GM23338 (cell line): ENCODE measurements around the gene TMEM207. TPM values are rescaled to one million over a fixed set of nuclear protein-coding genes. Genes with fewer than 3 reads are reported as not detected.

ENCODE experiments used
- ATAC-seq: fragments of 200-7000 bp; cut with Tn5 transposase; 3 replicates; pipeline ENCODE4 v1.9.1; 2020
- DNase-seq: peaks from one replicate; pipeline ENCODE4 v3.0.0-alpha.2; 2015; ENCODE audit warnings: low spot score
- H2AFZ ChIP-seq: fragments of 200-600 bp; sonication (generic); 2 replicates; pipeline ENCODE4 v1.8.0; 2016; ENCODE audit warnings: antibody characterized with exemption, mild to moderate bottlenecking, moderate library complexity
- H3F3A ChIP-seq: fragments of 200-600 bp; sonication (generic); replicated peaks from 2 replicates; pipeline ENCODE4 v1.8.0; 2017; ENCODE audit warnings: antibody characterized with exemption, mixed run types, low read depth
- H3K27ac ChIP-seq: fragments of 200-600 bp; sonication (generic); 2 replicates; pipeline ENCODE4 v1.6.1; 2016; ENCODE audit warnings: low read depth
- H3K27me3 ChIP-seq: fragments of 200-600 bp; sonication (generic); 2 replicates; pipeline ENCODE4 v1.8.0; 2016; ENCODE audit warnings: mild to moderate bottlenecking, mixed run types, moderate library complexity; ENCODE audit not compliant: insufficient read depth
- H3K36me3 ChIP-seq: fragments of 200-600 bp; sonication (generic); 2 replicates; pipeline ENCODE4 v1.8.0; 2016; ENCODE audit warnings: mild to moderate bottlenecking; ENCODE audit not compliant: insufficient read depth
- H3K4me1 ChIP-seq: fragments of 200-600 bp; sonication (generic); 2 replicates; pipeline ENCODE4 v1.8.0; 2016; ENCODE audit warnings: mild to moderate bottlenecking, moderate library complexity; ENCODE audit not compliant: insufficient read depth
- H3K4me2 ChIP-seq: fragments of 200-600 bp; sonication (generic); 2 replicates; pipeline ENCODE4 v1.7.1; 2017; ENCODE audit warnings: mixed run types
- H3K4me3 ChIP-seq: fragments of 200-600 bp; sonication (generic); 2 replicates; pipeline ENCODE4 v1.6.1; 2016; ENCODE audit warnings: mixed run types
- H3K79me2 ChIP-seq: fragments of 200-600 bp; sonication (generic); replicated peaks from 2 replicates; pipeline ENCODE4 v1.8.0; 2017; ENCODE audit warnings: mild to moderate bottlenecking; ENCODE audit not compliant: insufficient read depth
- H3K9me2 ChIP-seq: fragments of 200-600 bp; sonication (generic); 2 replicates; pipeline ENCODE4 v1.8.0; 2017; ENCODE audit not compliant: insufficient read depth
- H4K20me1 ChIP-seq: fragments of 200-600 bp; sonication (generic); replicated peaks from 2 replicates; pipeline ENCODE4 v1.8.0; 2017; ENCODE audit warnings: mild to moderate bottlenecking; ENCODE audit not compliant: insufficient read depth
- H3K27ac Mint-ChIP-seq: 2 replicates; pipeline ENCODE4 v1.8.0; 2020; ENCODE audit warnings: inconsistent platforms, mild to moderate bottlenecking, moderate library complexity, mixed read lengths
- H3K27me3 Mint-ChIP-seq: 3 replicates; pipeline ENCODE4 v1.8.0; 2022; ENCODE audit warnings: low read depth, mild to moderate bottlenecking, moderate library complexity, mixed read lengths, inconsistent platforms; ENCODE audit not compliant: insufficient read depth, poor library complexity
- H3K36me3 Mint-ChIP-seq: 3 replicates; pipeline ENCODE4 v1.8.0; 2021; ENCODE audit warnings: low read depth, mild to moderate bottlenecking, inconsistent platforms, moderate library complexity, mixed read lengths
- H3K4me1 Mint-ChIP-seq: 3 replicates; pipeline ENCODE4 v1.8.0; 2020; ENCODE audit warnings: mild to moderate bottlenecking, inconsistent platforms, mixed read lengths
- H3K4me3 Mint-ChIP-seq: 3 replicates; pipeline ENCODE4 v1.8.0; 2021; ENCODE audit warnings: moderate library complexity, mild to moderate bottlenecking, inconsistent platforms, mixed read lengths
- H3K9me3 Mint-ChIP-seq: 3 replicates; pipeline ENCODE4 v1.8.0; 2020; ENCODE audit warnings: moderate library complexity, mild to moderate bottlenecking, inconsistent platforms, mixed read lengths
- STAT1 ChIP-seq: IDR thresholded peaks from one replicate; pipeline ENCODE4 v1.6.1; 2016; ENCODE audit warnings: antibody characterized with exemption; ENCODE audit not compliant: unreplicated experiment
- polyA plus RNA-seq: library from polyadenylated mRNA; unstranded; fragments of >200 nt; fragmentation: Nextera tagmentation; extraction: Ambion mirVana; gene quantifications from 2 replicates; pipeline ENCODE4 v1.2.1, GENCODE V29; 2016
- total RNA-seq: library from RNA; depleted of rRNA; stranded (reverse); fragments of >200 nt; shearing (Covaris generic); gene quantifications from 2 replicates; pipeline ENCODE4 v1.2.3, GENCODE V29; 2014
- TF ChIP-seq, protein P1 (sequence below): fragments of 250-450 bp; sonication (Bioruptor Pico); IDR thresholded peaks from 2 replicates; pipeline ENCODE4 v1.5.0; 2020; ENCODE audit warnings: mild to moderate bottlenecking, moderate library complexity
- TF ChIP-seq, protein P2 (sequence below): IDR thresholded peaks from one replicate; pipeline ENCODE4 v1.6.1; 2018; ENCODE audit warnings: antibody characterized with exemption; ENCODE audit not compliant: unreplicated experiment

The TMEM207 gene
- total and polyA plus RNA-seq, 2 experiments from 2014 or later, result not detected

DNA sequence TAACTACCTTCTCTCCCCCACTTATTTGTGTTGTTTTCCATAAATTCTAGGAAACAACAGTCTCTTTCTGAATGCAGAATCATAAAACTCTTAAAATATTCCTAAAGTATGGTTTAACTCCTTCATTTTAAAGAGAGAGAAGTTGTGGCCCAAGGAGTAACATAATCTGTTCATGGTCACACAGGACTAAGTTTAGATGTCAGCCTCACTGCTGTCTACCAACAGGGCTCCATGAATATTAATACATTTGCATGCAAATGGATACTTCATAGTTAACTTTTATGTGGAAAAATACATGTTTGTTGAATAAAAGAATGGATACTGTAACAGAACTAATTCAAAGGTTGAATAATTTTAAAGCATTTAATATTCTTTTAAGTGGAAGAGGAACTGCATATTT is 45.7 kb upstream of the TMEM207 start:
- Mint-ChIP-seq H3K4me3 (no peak overlapping the region), H3K27me3 (no peaks in the 10 kb centered on the region), H3K36me3 (no peaks in the 10 kb centered on the region), H3K4me1 (peaks cover 10% of the 10 kb centered on the region), H3K9me3 (no peaks in the 10 kb centered on the region), H3K27ac (no peak overlapping the region)
- Histone ChIP-seq H3K4me2 (no peak overlapping the region), H3F3A (no peaks in the 10 kb centered on the region), H3K4me1 (no peaks in the 10 kb centered on the region), H4K20me1 (no peaks in the 10 kb centered on the region), H3K79me2 (no peaks in the 10 kb centered on the region), H3K36me3 (no peaks in the 10 kb centered on the region), H3K27me3 (no peaks in the 10 kb centered on the region), H2AFZ (no peak overlapping the region), H3K9me2 (no peaks in the 10 kb centered on the region), H3K27ac (no peak overlapping the region), H3K4me3 (no peak overlapping the region)
- ATAC-seq (no peak), DNase-seq (no peak)
- TF ChIP-seq, protein P1, sequence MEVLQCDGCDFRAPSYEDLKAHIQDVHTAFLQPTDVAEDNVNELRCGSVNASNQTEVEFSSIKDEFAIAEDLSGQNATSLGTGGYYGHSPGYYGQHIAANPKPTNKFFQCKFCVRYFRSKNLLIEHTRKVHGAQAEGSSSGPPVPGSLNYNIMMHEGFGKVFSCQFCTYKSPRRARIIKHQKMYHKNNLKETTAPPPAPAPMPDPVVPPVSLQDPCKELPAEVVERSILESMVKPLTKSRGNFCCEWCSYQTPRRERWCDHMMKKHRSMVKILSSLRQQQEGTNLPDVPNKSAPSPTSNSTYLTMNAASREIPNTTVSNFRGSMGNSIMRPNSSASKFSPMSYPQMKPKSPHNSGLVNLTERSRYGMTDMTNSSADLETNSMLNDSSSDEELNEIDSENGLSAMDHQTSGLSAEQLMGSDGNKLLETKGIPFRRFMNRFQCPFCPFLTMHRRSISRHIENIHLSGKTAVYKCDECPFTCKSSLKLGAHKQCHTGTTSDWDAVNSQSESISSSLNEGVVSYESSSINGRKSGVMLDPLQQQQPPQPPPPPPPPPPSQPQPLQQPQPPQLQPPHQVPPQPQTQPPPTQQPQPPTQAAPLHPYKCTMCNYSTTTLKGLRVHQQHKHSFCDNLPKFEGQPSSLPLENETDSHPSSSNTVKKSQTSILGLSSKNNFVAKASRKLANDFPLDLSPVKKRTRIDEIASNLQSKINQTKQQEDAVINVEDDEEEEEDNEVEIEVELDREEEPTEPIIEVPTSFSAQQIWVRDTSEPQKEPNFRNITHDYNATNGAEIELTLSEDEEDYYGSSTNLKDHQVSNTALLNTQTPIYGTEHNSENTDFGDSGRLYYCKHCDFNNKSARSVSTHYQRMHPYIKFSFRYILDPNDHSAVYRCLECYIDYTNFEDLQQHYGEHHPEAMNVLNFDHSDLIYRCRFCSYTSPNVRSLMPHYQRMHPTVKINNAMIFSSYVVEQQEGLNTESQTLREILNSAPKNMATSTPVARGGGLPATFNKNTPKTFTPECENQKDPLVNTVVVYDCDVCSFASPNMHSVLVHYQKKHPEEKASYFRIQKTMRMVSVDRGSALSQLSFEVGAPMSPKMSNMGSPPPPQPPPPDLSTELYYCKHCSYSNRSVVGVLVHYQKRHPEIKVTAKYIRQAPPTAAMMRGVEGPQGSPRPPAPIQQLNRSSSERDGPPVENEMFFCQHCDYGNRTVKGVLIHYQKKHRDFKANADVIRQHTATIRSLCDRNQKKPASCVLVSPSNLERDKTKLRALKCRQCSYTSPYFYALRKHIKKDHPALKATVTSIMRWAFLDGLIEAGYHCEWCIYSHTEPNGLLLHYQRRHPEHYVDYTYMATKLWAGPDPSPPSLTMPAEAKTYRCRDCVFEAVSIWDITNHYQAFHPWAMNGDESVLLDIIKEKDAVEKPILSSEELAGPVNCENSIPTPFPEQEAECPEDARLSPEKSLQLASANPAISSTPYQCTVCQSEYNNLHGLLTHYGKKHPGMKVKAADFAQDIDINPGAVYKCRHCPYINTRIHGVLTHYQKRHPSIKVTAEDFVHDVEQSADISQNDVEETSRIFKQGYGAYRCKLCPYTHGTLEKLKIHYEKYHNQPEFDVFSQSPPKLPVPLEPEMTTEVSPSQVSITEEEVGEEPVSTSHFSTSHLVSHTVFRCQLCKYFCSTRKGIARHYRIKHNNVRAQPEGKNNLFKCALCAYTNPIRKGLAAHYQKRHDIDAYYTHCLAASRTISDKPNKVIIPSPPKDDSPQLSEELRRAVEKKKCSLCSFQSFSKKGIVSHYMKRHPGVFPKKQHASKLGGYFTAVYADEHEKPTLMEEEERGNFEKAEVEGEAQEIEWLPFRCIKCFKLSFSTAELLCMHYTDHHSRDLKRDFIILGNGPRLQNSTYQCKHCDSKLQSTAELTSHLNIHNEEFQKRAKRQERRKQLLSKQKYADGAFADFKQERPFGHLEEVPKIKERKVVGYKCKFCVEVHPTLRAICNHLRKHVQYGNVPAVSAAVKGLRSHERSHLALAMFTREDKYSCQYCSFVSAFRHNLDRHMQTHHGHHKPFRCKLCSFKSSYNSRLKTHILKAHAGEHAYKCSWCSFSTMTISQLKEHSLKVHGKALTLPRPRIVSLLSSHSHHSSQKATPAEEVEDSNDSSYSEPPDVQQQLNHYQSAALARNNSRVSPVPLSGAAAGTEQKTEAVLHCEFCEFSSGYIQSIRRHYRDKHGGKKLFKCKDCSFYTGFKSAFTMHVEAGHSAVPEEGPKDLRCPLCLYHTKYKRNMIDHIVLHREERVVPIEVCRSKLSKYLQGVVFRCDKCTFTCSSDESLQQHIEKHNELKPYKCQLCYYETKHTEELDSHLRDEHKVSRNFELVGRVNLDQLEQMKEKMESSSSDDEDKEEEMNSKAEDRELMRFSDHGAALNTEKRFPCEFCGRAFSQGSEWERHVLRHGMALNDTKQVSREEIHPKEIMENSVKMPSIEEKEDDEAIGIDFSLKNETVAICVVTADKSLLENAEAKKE (CRISPR knock-in tag), result no peak
- no peak for TF ChIP-seq STAT1

DNA sequence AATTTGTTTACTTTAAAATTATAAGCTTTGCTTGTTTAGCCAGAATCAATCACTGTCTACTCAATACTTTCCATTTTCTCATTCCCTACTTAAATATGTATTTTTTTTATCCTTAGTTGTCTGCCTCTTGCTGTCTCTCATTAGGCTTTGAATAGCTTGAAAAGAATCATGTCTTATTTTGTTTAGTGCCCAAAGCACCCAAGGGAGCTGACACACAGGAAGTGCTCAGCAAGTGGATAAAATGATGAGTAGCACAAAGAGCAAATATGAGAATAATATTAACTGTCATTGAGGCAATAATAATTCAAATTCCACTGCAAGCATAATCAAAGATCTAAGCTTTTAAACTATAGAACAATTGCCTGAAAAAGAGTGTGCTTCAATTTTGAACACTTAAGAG is 45.2 kb upstream of the TMEM207 start:
- no peaks in the 10 kb centered on the region for H3K4me1 ChIP-seq
- H3K4me2 ChIP-seq, result no peak overlapping the region
- H3K27me3 ChIP-seq, result no peaks in the 10 kb centered on the region
- no peaks in the 10 kb centered on the region for H3K36me3 Mint-ChIP-seq
- DNase-seq (no peak), ATAC-seq (no peak)
- peaks cover 10% of the 10 kb centered on the region for H3K4me1 Mint-ChIP-seq
- H3K27ac ChIP-seq, result no peak overlapping the region
- H3K4me3 Mint-ChIP-seq, result no peak overlapping the region
- H3K27me3 Mint-ChIP-seq, result no peaks in the 10 kb centered on the region
- H3K36me3 ChIP-seq, result no peaks in the 10 kb centered on the region
- no peaks in the 10 kb centered on the region for H3K79me2 ChIP-seq
- H4K20me1 ChIP-seq, result no peaks in the 10 kb centered on the region
- no peaks in the 10 kb centered on the region for H3F3A ChIP-seq
- TF ChIP-seq, protein P2, sequence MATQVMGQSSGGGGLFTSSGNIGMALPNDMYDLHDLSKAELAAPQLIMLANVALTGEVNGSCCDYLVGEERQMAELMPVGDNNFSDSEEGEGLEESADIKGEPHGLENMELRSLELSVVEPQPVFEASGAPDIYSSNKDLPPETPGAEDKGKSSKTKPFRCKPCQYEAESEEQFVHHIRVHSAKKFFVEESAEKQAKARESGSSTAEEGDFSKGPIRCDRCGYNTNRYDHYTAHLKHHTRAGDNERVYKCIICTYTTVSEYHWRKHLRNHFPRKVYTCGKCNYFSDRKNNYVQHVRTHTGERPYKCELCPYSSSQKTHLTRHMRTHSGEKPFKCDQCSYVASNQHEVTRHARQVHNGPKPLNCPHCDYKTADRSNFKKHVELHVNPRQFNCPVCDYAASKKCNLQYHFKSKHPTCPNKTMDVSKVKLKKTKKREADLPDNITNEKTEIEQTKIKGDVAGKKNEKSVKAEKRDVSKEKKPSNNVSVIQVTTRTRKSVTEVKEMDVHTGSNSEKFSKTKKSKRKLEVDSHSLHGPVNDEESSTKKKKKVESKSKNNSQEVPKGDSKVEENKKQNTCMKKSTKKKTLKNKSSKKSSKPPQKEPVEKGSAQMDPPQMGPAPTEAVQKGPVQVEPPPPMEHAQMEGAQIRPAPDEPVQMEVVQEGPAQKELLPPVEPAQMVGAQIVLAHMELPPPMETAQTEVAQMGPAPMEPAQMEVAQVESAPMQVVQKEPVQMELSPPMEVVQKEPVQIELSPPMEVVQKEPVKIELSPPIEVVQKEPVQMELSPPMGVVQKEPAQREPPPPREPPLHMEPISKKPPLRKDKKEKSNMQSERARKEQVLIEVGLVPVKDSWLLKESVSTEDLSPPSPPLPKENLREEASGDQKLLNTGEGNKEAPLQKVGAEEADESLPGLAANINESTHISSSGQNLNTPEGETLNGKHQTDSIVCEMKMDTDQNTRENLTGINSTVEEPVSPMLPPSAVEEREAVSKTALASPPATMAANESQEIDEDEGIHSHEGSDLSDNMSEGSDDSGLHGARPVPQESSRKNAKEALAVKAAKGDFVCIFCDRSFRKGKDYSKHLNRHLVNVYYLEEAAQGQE, result no peak
- no peaks in the 10 kb centered on the region for H3K9me2 ChIP-seq
- no peak overlapping the region for H3K27ac Mint-ChIP-seq
- H3K9me3 Mint-ChIP-seq, result no peaks in the 10 kb centered on the region
- no peak overlapping the region for H2AFZ ChIP-seq
- H3K4me3 ChIP-seq, result no peak overlapping the region
